WTC11 (cell line): ENCODE results near the gene RASSF8. TPM values are rescaled to one million over a fixed set of nuclear protein-coding genes. Genes with fewer than 3 reads are reported as not detected.

Experiments
- ATAC-seq: fragments of 200-7000 bp; cut with Tn5 transposase; 2 replicates; pipeline ENCODE4 v1.10.0; 2021; ENCODE audit warnings: mild to moderate bottlenecking, moderate library complexity
- CTCF ChIA-PET: fragments of 300-600 bp; sonication (Branson Sonifier 250); formaldehyde crosslinking; loops from one replicate; lab custom pipeline; 2021; ENCODE audit warnings: antibody characterized with exemption; lab: Charles Lee
- POLR2A ChIA-PET: fragments of 350-600 bp; sonication (Branson Sonifier 250); formaldehyde crosslinking; loops from one replicate; lab custom pipeline; 2021; ENCODE audit warnings: antibody characterized with exemption; lab: Charles Lee
- DNase-seq: peaks from one replicate; pipeline ENCODE4 v3.0.0; 2021; ENCODE audit warnings: low spot score
- H3K27ac Mint-ChIP-seq: 2 replicates; pipeline ENCODE4 v1.8.0; 2021; ENCODE audit warnings: mixed read lengths
- H3K27me3 Mint-ChIP-seq: 2 replicates; pipeline ENCODE4 v1.8.0; 2021; ENCODE audit warnings: low read depth, mild to moderate bottlenecking, moderate library complexity, mixed read lengths
- H3K36me3 Mint-ChIP-seq: 2 replicates; pipeline ENCODE4 v1.8.0; 2021; ENCODE audit warnings: mixed read lengths
- H3K4me1 Mint-ChIP-seq: 2 replicates; pipeline ENCODE4 v1.8.0; 2022; ENCODE audit warnings: mixed read lengths
- H3K4me3 Mint-ChIP-seq: 2 replicates; pipeline ENCODE4 v1.8.0; 2021; ENCODE audit warnings: mild to moderate bottlenecking, moderate library complexity, mixed read lengths
- H3K9me3 Mint-ChIP-seq: 2 replicates; pipeline ENCODE4 v1.8.0; 2021; ENCODE audit warnings: mixed read lengths
- ATF3 ChIP-seq: sonication (generic); formaldehyde crosslinking; conservative IDR thresholded peaks from 2 replicates; pipeline ENCODE4 v1.8.1; 2022; ENCODE audit warnings: mild to moderate bottlenecking, missing genetic modification reagents
- ATF6 ChIP-seq: sonication (generic); formaldehyde crosslinking; IDR thresholded peaks from 2 replicates; pipeline ENCODE4 v1.8.1; 2023; ENCODE audit warnings: mild to moderate bottlenecking, missing genetic modification reagents
- CBFB ChIP-seq: sonication (generic); formaldehyde crosslinking; IDR thresholded peaks from 2 replicates; pipeline ENCODE4 v1.8.1; 2022; ENCODE audit warnings: mild to moderate bottlenecking, low read depth, missing genetic modification reagents
- CREB1 ChIP-seq: sonication (generic); formaldehyde crosslinking; IDR thresholded peaks from 2 replicates; pipeline ENCODE4 v1.8.0; 2023; ENCODE audit warnings: mild to moderate bottlenecking, missing genetic modification reagents
- ELF4 ChIP-seq: sonication (generic); formaldehyde crosslinking; IDR thresholded peaks from 2 replicates; pipeline ENCODE4 v1.8.1; 2022; ENCODE audit warnings: low read depth, mild to moderate bottlenecking, moderate library complexity, missing genetic modification reagents
- ETV6 ChIP-seq: sonication (generic); formaldehyde crosslinking; IDR thresholded peaks from 2 replicates; pipeline ENCODE4 v1.8.1; 2022; ENCODE audit warnings: mild to moderate bottlenecking, missing genetic modification reagents
- FOXK1 ChIP-seq: sonication (generic); formaldehyde crosslinking; IDR thresholded peaks from 2 replicates; pipeline ENCODE4 v1.8.0; 2022; ENCODE audit warnings: mild to moderate bottlenecking, moderate library complexity, missing genetic modification reagents
- FOXP1 ChIP-seq: sonication (generic); formaldehyde crosslinking; IDR thresholded peaks from 2 replicates; pipeline ENCODE4 v1.8.0; 2022; ENCODE audit warnings: missing genetic modification reagents, mild to moderate bottlenecking, moderate library complexity, borderline replicate concordance
- FOXP4 ChIP-seq: sonication (generic); formaldehyde crosslinking; IDR thresholded peaks from 2 replicates; pipeline ENCODE4 v1.8.0; 2022; ENCODE audit warnings: mild to moderate bottlenecking, missing genetic modification reagents
- IRF2 ChIP-seq: sonication (generic); formaldehyde crosslinking; IDR thresholded peaks from 2 replicates; pipeline ENCODE4 v1.8.0; 2022; ENCODE audit warnings: low read depth, missing genetic modification reagents, borderline replicate concordance
- MLX ChIP-seq: sonication (generic); formaldehyde crosslinking; IDR thresholded peaks from 2 replicates; pipeline ENCODE4 v1.8.1; 2023; ENCODE audit warnings: mild to moderate bottlenecking, missing genetic modification reagents, moderate library complexity
- MXD4 ChIP-seq: fragments of 250-450 bp; sonication (Bioruptor Pico); IDR thresholded peaks from 2 replicates; pipeline ENCODE4 v1.8.0; 2021; ENCODE audit warnings: mild to moderate bottlenecking, moderate library complexity, borderline replicate concordance
- NFATC4 ChIP-seq: fragments of 250-450 bp; sonication (Bioruptor Pico); IDR thresholded peaks from 2 replicates; pipeline ENCODE4 v1.9.0; 2021; ENCODE audit warnings: mild to moderate bottlenecking
- NFYB ChIP-seq: sonication (generic); formaldehyde crosslinking; conservative IDR thresholded peaks from 2 replicates; pipeline ENCODE4 v1.8.0; 2022; ENCODE audit warnings: low read depth, missing genetic modification reagents
- NR1H2 ChIP-seq: sonication (generic); formaldehyde crosslinking; IDR thresholded peaks from 2 replicates; pipeline ENCODE4 v1.9.0; 2021; ENCODE audit warnings: mild to moderate bottlenecking, moderate library complexity, missing genetic modification reagents
- NR2C2 ChIP-seq: sonication (generic); formaldehyde crosslinking; IDR thresholded peaks from 2 replicates; pipeline ENCODE4 v1.8.0; 2022; ENCODE audit warnings: mild to moderate bottlenecking, missing genetic modification reagents
- SOX15 ChIP-seq: fragments of 250-450 bp; sonication (Bioruptor Pico); IDR thresholded peaks from 2 replicates; pipeline ENCODE4 v1.9.0; 2021; ENCODE audit warnings: mild to moderate bottlenecking
- STAT6 ChIP-seq: sonication (generic); formaldehyde crosslinking; conservative IDR thresholded peaks from 2 replicates; pipeline ENCODE4 v1.8.1; 2023; ENCODE audit warnings: mild to moderate bottlenecking, low read depth, missing genetic modification reagents, moderate library complexity
- TEAD4 ChIP-seq: sonication (generic); formaldehyde crosslinking; IDR thresholded peaks from 2 replicates; pipeline ENCODE4 v1.8.0; 2022; ENCODE audit warnings: mild to moderate bottlenecking, missing genetic modification reagents
- USF1 ChIP-seq: sonication (generic); formaldehyde crosslinking; IDR thresholded peaks from 2 replicates; pipeline ENCODE4 v1.8.0; 2022; ENCODE audit warnings: mild to moderate bottlenecking, missing genetic modification reagents
- ZMAT4 ChIP-seq: fragments of 250-450 bp; sonication (Bioruptor Pico); IDR thresholded peaks from 2 replicates; pipeline ENCODE4 v1.9.0; 2021; ENCODE audit warnings: mild to moderate bottlenecking
- ZNF121 ChIP-seq: sonication (generic); formaldehyde crosslinking; IDR thresholded peaks from 2 replicates; pipeline ENCODE4 v1.8.0; 2023; ENCODE audit warnings: missing genetic modification reagents
- ZNF138 ChIP-seq: sonication (generic); formaldehyde crosslinking; conservative IDR thresholded peaks from 2 replicates; pipeline ENCODE4 v1.8.1; 2022; ENCODE audit warnings: mild to moderate bottlenecking, moderate library complexity, missing genetic modification reagents
- ZNF263 ChIP-seq: sonication (generic); formaldehyde crosslinking; IDR thresholded peaks from 2 replicates; pipeline ENCODE4 v1.8.1; 2022; ENCODE audit warnings: low read depth, mild to moderate bottlenecking, moderate library complexity, missing genetic modification reagents
- total RNA-seq: library from RNA; stranded (reverse); gene quantifications from 3 replicates; pipeline ENCODE4 v1.2.3, GENCODE V29; 2021

Gene RASSF8
- total RNA-seq, 1 experiment from 2014 or later, result 48.6 TPM

- Mint-ChIP-seq H3K27ac (no peak overlapping the region), H3K9me3 (no peaks in the 10 kb centered on the region), H3K27me3 (no peaks in the 10 kb centered on the region), H3K4me1 (peaks cover 65% of the 10 kb centered on the region), H3K4me3 (no peak overlapping the region), H3K36me3 (no peaks in the 10 kb centered on the region)
- peak; percentile 45 for ATAC-seq
- POLR2A ChIA-PET, result interaction anchor here (0.6 kb wide), 1 partner anchor 68 kb away, joined by 3 read pairs; no protein-coding TSS in a partner anchor
- CTCF ChIA-PET, result interaction anchor here (0.7 to 0.9 kb wide), 2 partner anchors 23 to 35 kb away, joined by 3 read pairs; no protein-coding TSS in a partner anchor
- DNase-seq, result no peak
- TF ChIP-seq NFYB (CRISPR knock-in tag), result no peak
- TF ChIP-seq ETV6 (CRISPR knock-in tag), result no peak
- TF ChIP-seq NFATC4 (CRISPR knock-in tag), result no peak
- TF ChIP-seq FOXP4 (CRISPR knock-in tag), result no peak
- no peak for TF ChIP-seq ELF4
Measured at GRCh38 chr12:25970916-25971653, 12.6 kb downstream of the RASSF8 start.

- Mint-ChIP-seq H3K4me1 (peaks cover 70% of the 10 kb centered on the region), H3K27me3 (no peaks in the 10 kb centered on the region), H3K27ac (no peak overlapping the region), H3K9me3 (no peaks in the 10 kb centered on the region), H3K4me3 (no peak overlapping the region), H3K36me3 (no peaks in the 10 kb centered on the region)
- ATAC-seq (no peak), DNase-seq (no peak)
- TF ChIP-seq ATF3 (no peak), IRF2 (CRISPR knock-in tag) (no peak), CBFB (CRISPR knock-in tag) (no peak), CREB1 (CRISPR knock-in tag) (no peak), FOXK1 (CRISPR knock-in tag) (no peak), ZNF138 (CRISPR knock-in tag) (no peak), NFYB (CRISPR knock-in tag) (no peak), FOXP1 (CRISPR knock-in tag) (no peak)
- POLR2A ChIA-PET, result no interaction called here
- CTCF ChIA-PET, result no interaction called here
Measured at GRCh38 chr12:25971654-25972041, 13.2 kb downstream of the RASSF8 start.

- DNase-seq (no peak), ATAC-seq (no peak)
- Mint-ChIP-seq H3K9me3 (no peaks in the 10 kb centered on the region), H3K27ac (no peak overlapping the region), H3K4me3 (no peak overlapping the region), H3K36me3 (no peaks in the 10 kb centered on the region), H3K4me1 (peaks cover 61% of the 10 kb centered on the region), H3K27me3 (no peaks in the 10 kb centered on the region)
- CTCF ChIA-PET, result no interaction called here
- POLR2A ChIA-PET, result no interaction called here
- TF ChIP-seq USF1 (CRISPR knock-in tag) (no peak), IRF2 (CRISPR knock-in tag) (no peak), TEAD4 (CRISPR knock-in tag) (no peak), MLX (no peak), NR1H2 (no peak), ZNF121 (no peak), NR2C2 (CRISPR knock-in tag) (no peak), FOXK1 (CRISPR knock-in tag) (no peak), ZMAT4 (CRISPR knock-in tag) (no peak), SOX15 (CRISPR knock-in tag) (no peak), STAT6 (no peak), ATF6 (no peak), MXD4 (CRISPR knock-in tag) (no peak), ZNF138 (CRISPR knock-in tag) (no peak), ZNF263 (no peak)
Measured at GRCh38 chr12:25972783-25973182, 14.3 kb downstream of the RASSF8 start.
